ENCODE measurements around the gene ADRA2B.
A peak's percentile ranks its signal among the peaks of the same experiment; 100 is the strongest.

Gene ADRA2B

GRCh38 chr2:96116424-96116878 is at the start of gene ADRA2B:
Gene ADRA2B (minus strand): TSS chr2:96116571. CDS start chr2:96116149, 422 bp downstream.
- peak; percentile 47 for TF ChIP-seq ZBTB7A (IDR thresholded peaks at IDR 0.05; ENCODE audit: low read depth)
- TF ChIP-seq MAX (IDR thresholded peaks at IDR 0.05): no peak
- no peak for TF ChIP-seq YY1 (IDR thresholded peaks at IDR 0.05; ENCODE audit: low read depth)
- no peak for TF ChIP-seq TAF1 (IDR thresholded peaks at IDR 0.05; ENCODE audit: low read depth)
- no peak for TF ChIP-seq TEAD4 (IDR thresholded peaks at IDR 0.05)
- no peak for TF ChIP-seq NFIC (IDR thresholded peaks at IDR 0.05)

- TF ChIP-seq USF1 (IDR thresholded peaks at IDR 0.05) (peak; percentile 72), RAD21 (IDR thresholded peaks at IDR 0.05; ENCODE audit: low read depth) (no peak), FOXM1 (IDR thresholded peaks at IDR 0.05; ENCODE audit: borderline replicate concordance, low read depth) (no peak), NFIC (IDR thresholded peaks at IDR 0.05) (no peak), MAX (IDR thresholded peaks at IDR 0.05) (no peak), CREB1 (IDR thresholded peaks at IDR 0.05; ENCODE audit: low read depth) (no peak)
Observed at GRCh38 chr2:96164459-96165184, 48.3 kb upstream of the ADRA2B start.

GRCh38 chr2:96163768-96164429 is 47.5 kb upstream of the ADRA2B start:
- TF ChIP-seq ZBTB7A (IDR thresholded peaks at IDR 0.05; ENCODE audit: low read depth) (no peak), RAD21 (IDR thresholded peaks at IDR 0.05; ENCODE audit: low read depth) (no peak)

- TF ChIP-seq EGR1 (IDR thresholded peaks at IDR 0.05): no peak
Observed at GRCh38 chr2:96163415-96163767, 47.0 kb upstream of the ADRA2B start.

GRCh38 chr2:96161898-96162297 is 45.5 kb upstream of the ADRA2B start:
- TF ChIP-seq YY1 (IDR thresholded peaks at IDR 0.05; ENCODE audit: low read depth): no peak
- no peak for TF ChIP-seq EGR1 (IDR thresholded peaks at IDR 0.05)
- TF ChIP-seq MAX (IDR thresholded peaks at IDR 0.05): no peak
- no peak for TF ChIP-seq USF1 (IDR thresholded peaks at IDR 0.05)
- no peak for TF ChIP-seq ZBTB7A (IDR thresholded peaks at IDR 0.05; ENCODE audit: low read depth)
- TF ChIP-seq TAF1 (IDR thresholded peaks at IDR 0.05; ENCODE audit: low read depth): no peak
- TF ChIP-seq FOXM1 (IDR thresholded peaks at IDR 0.05; ENCODE audit: borderline replicate concordance, low read depth): no peak
- TF ChIP-seq TCF12 (IDR thresholded peaks at IDR 0.05; ENCODE audit: low read depth): no peak
- TF ChIP-seq CREB1 (IDR thresholded peaks at IDR 0.05; ENCODE audit: low read depth): no peak
- no peak for TF ChIP-seq RAD21 (IDR thresholded peaks at IDR 0.05; ENCODE audit: low read depth)
- TF ChIP-seq EP300 (IDR thresholded peaks at IDR 0.05; ENCODE audit: borderline replicate concordance): no peak
- TF ChIP-seq REST (IDR thresholded peaks at IDR 0.05; ENCODE audit: low read depth): no peak
- TF ChIP-seq CEBPB (IDR thresholded peaks at IDR 0.05): no peak
- no peak for TF ChIP-seq TEAD4 (IDR thresholded peaks at IDR 0.05)
- TF ChIP-seq NFIC (IDR thresholded peaks at IDR 0.05): no peak

- TF ChIP-seq TAF1 (IDR thresholded peaks at IDR 0.05; ENCODE audit: low read depth) (no peak), NFIC (IDR thresholded peaks at IDR 0.05) (no peak), TCF12 (IDR thresholded peaks at IDR 0.05; ENCODE audit: low read depth) (no peak), CEBPB (IDR thresholded peaks at IDR 0.05) (no peak), FOXM1 (IDR thresholded peaks at IDR 0.05; ENCODE audit: borderline replicate concordance, low read depth) (no peak)
Observed at GRCh38 chr2:96159084-96159830, 42.9 kb upstream of the ADRA2B start.

GRCh38 chr2:96158554-96158940 is 42.2 kb upstream of the ADRA2B start:
- TF ChIP-seq CREB1 (IDR thresholded peaks at IDR 0.05; ENCODE audit: low read depth) (no peak), CEBPB (IDR thresholded peaks at IDR 0.05) (no peak), EGR1 (IDR thresholded peaks at IDR 0.05) (no peak), USF1 (IDR thresholded peaks at IDR 0.05) (no peak), TEAD4 (IDR thresholded peaks at IDR 0.05) (no peak), TCF12 (IDR thresholded peaks at IDR 0.05; ENCODE audit: low read depth) (no peak), RAD21 (IDR thresholded peaks at IDR 0.05; ENCODE audit: low read depth) (no peak), TAF1 (IDR thresholded peaks at IDR 0.05; ENCODE audit: low read depth) (no peak), FOXM1 (IDR thresholded peaks at IDR 0.05; ENCODE audit: borderline replicate concordance, low read depth) (no peak), ZBTB7A (IDR thresholded peaks at IDR 0.05; ENCODE audit: low read depth) (no peak), EP300 (IDR thresholded peaks at IDR 0.05; ENCODE audit: borderline replicate concordance) (no peak), NFIC (IDR thresholded peaks at IDR 0.05) (no peak), REST (IDR thresholded peaks at IDR 0.05; ENCODE audit: low read depth) (no peak), YY1 (IDR thresholded peaks at IDR 0.05; ENCODE audit: low read depth) (no peak), MAX (IDR thresholded peaks at IDR 0.05) (no peak)
